AG10803 (cell line): Measurements from ENCODE around the gene MSRB2.

Experiments used
- DNase-seq: peaks from one replicate; pipeline ENCODE4 v3.0.0; 2010; ENCODE audit warnings: low read depth
- H3K4me3 ChIP-seq: 2 replicates; pipeline ENCODE4 v1.5.1; 2011; ENCODE audit warnings: mild to moderate bottlenecking, low read length, control low read depth
- CTCF ChIP-seq: conservative IDR thresholded peaks from 2 replicates; pipeline ENCODE4 v1.5.1; 2011; ENCODE audit warnings: mild to moderate bottlenecking, low read length, control low read depth, inconsistent platforms

The MSRB2 gene

GRCh38 chr10:23146258-23146657 lies 50.9 kb downstream of the MSRB2 start:
- no peak for DNase-seq
- TF ChIP-seq CTCF = no peak
- H3K4me3 ChIP-seq = no peak overlapping the region

- H3K4me3 ChIP-seq = no peak overlapping the region
- DNase-seq = no peak
- no peak for TF ChIP-seq CTCF
Measured at GRCh38 chr10:23147035-23147434, 51.7 kb downstream of the MSRB2 start.

- no peak for DNase-seq
- no peak overlapping the region for H3K4me3 ChIP-seq
- no peak for TF ChIP-seq CTCF
Measured at GRCh38 chr10:23148214-23148613, 52.8 kb downstream of the MSRB2 start.

GRCh38 chr10:23150091-23150490 lies 54.7 kb downstream of the MSRB2 start:
- TF ChIP-seq CTCF = no peak
- no peak overlapping the region for H3K4me3 ChIP-seq
- no peak for DNase-seq

GRCh38 chr10:23150610-23151009 lies 55.2 kb downstream of the MSRB2 start:
- DNase-seq = no peak
- no peak overlapping the region for H3K4me3 ChIP-seq
- TF ChIP-seq CTCF = no peak

GRCh38 chr10:23151071-23151470 lies 55.7 kb downstream of the MSRB2 start:
- TF ChIP-seq CTCF = no peak
- H3K4me3 ChIP-seq = no peak overlapping the region
- DNase-seq = no peak

- no peak overlapping the region for H3K4me3 ChIP-seq
- no peak for TF ChIP-seq CTCF
- DNase-seq = peak; percentile 6
Measured at GRCh38 chr10:23155169-23155568, 59.8 kb downstream of the MSRB2 start.
